GM12878 (cell line): ENCODE results near the gene ENTREP3. TPM values are rescaled to one million over a fixed set of nuclear protein-coding genes. Genes with fewer than 3 reads are reported as not detected.

Experiments used
- ATAC-seq: fragments of 200-7000 bp; cut with Tn5 transposase; 3 replicates; pipeline ENCODE4 v1.9.1; 2020; ENCODE audit warnings: mild to moderate bottlenecking, moderate library complexity
- BruUV-seq: library from RNA; stranded (reverse); fragments of 400-500 nt; replicated peaks from 2 replicates; lab custom pipeline; 2021; lab: Mats Ljungman, UMichigan
- CTCF ChIA-PET: fragments of 300-600 bp; sonication (Branson Sonifier 250); formaldehyde crosslinking; extraction: SDS; loops from one replicate; lab custom pipeline; 2021; ENCODE audit warnings: inconsistent platforms; lab: Yijun Ruan, JAX
- POLR2A ChIA-PET: fragments of 350-600 bp; formaldehyde crosslinking; extraction: SDS; loops from one replicate; lab custom pipeline; 2021; ENCODE audit warnings: inconsistent platforms; lab: Charles Lee
- RAD21 ChIA-PET: fragments of 300-600 bp; sonication (Branson Sonifier 250); formaldehyde crosslinking; loops from one replicate; lab custom pipeline; 2023; ENCODE audit warnings: antibody characterized with exemption; ENCODE audit not compliant: unreplicated experiment; lab: Charles Lee
- SMC1A ChIA-PET: fragments of 300-600 bp; sonication (Branson Sonifier 250); formaldehyde crosslinking; loops from one replicate; lab custom pipeline; 2023; ENCODE audit not compliant: unreplicated experiment, uncharacterized antibody; lab: Charles Lee
- DNase-seq: peaks from one replicate; pipeline ENCODE4 v3.0.0-alpha.2; 2011; ENCODE audit warnings: low read depth, low spot score
- FAIRE-seq: peaks from 3 replicates; lab custom pipeline; 2011; peaks lifted over from hg19 to GRCh38; lab: Jason Lieb, UNC
- H2AFZ ChIP-seq: 2 replicates; pipeline ENCODE4 v1.6.0; 2011; ENCODE audit warnings: low read depth, low read length, control low read depth; ENCODE audit not compliant: control insufficient read depth
- H3K27ac ChIP-seq: 2 replicates; pipeline ENCODE4 v1.5.1; 2011; ENCODE audit warnings: control low read depth; ENCODE audit not compliant: control insufficient read depth, insufficient read depth
- H3K27me3 ChIP-seq, 2 experiments: replicated peaks in 1 of 2; 2 replicates each; pipeline versions ENCODE4 v1.6.0 to v1.6.1; 2011; ENCODE audit warnings: low read length in 1 of 2; ENCODE audit not compliant: control insufficient read depth in 2 of 2, insufficient read depth in 2 of 2
- H3K36me3 ChIP-seq, 2 experiments: 2 replicates each; pipeline ENCODE4 v1.5.1; 2011; ENCODE audit warnings: low read length in 1 of 2; ENCODE audit not compliant: control insufficient read depth in 2 of 2, insufficient read depth in 2 of 2
- H3K4me1 ChIP-seq: 2 replicates; pipeline ENCODE4 v1.6.1; 2011; ENCODE audit warnings: mild to moderate bottlenecking, low read length, moderate library complexity, mixed read lengths; ENCODE audit not compliant: control insufficient read depth, insufficient read depth
- H3K4me2 ChIP-seq: 2 replicates; pipeline ENCODE4 v1.6.0; 2011; ENCODE audit warnings: control low read depth; ENCODE audit not compliant: control insufficient read depth, insufficient read depth
- H3K4me3 ChIP-seq: fragments of 200-600 bp; sonication (generic); 2 replicates; pipeline ENCODE4 v1.5.1; 2016
- H3K79me2 ChIP-seq: 2 replicates; pipeline ENCODE4 v1.6.0; 2011; ENCODE audit warnings: low read length; ENCODE audit not compliant: control insufficient read depth, insufficient read depth
- H3K9ac ChIP-seq: 2 replicates; pipeline ENCODE4 v1.8.0; 2011; ENCODE audit warnings: low read length, control low read depth, mixed read lengths; ENCODE audit not compliant: control insufficient read depth, insufficient read depth
- H3K9me3 ChIP-seq: replicated peaks from 3 replicates; pipeline ENCODE4 v1.5.1; 2011; ENCODE audit warnings: mild to moderate bottlenecking, low read length; ENCODE audit not compliant: control insufficient read depth, insufficient read depth
- H4K20me1 ChIP-seq: 2 replicates; pipeline ENCODE4 v1.6.0; 2011; ENCODE audit not compliant: control insufficient read depth, insufficient read depth
- BCL11A ChIP-seq: IDR thresholded peaks from 2 replicates; pipeline ENCODE4 v1.6.1; 2011; ENCODE audit warnings: low read depth, low read length
- BHLHE40 ChIP-seq, 2 experiments: fragments of 450-650 bp in 1 of 2; IDR thresholded peaks; 2 replicates each; pipeline ENCODE4 v1.6.1; 2011 to 2017; ENCODE audit warnings: low read depth in 2 of 2, borderline replicate concordance in 1 of 2, improper control_type of control experiment in 1 of 2, low read length in 1 of 2, mild to moderate bottlenecking in 1 of 2
- CTCF ChIP-seq, 3 experiments: IDR thresholded peaks in 2 of 3; conservative IDR thresholded peaks in 1 of 3; 2 replicates each; pipeline ENCODE4 v1.5.1; 2011; ENCODE audit warnings: low read depth in 3 of 3, low read length in 3 of 3, mild to moderate bottlenecking in 3 of 3, control low read depth in 2 of 3, moderate library complexity in 2 of 3, inconsistent platforms in 1 of 3, mixed read lengths in 1 of 3; ENCODE audit not compliant: control insufficient read depth in 2 of 3, insufficient read depth in 1 of 3; ENCODE audit errors: extremely low read depth in 1 of 3
- E2F4 ChIP-seq: IDR thresholded peaks from 2 replicates; pipeline ENCODE4 v1.6.1; 2012; ENCODE audit warnings: low read depth, low read length, improper control_type of control experiment
- GATAD2B ChIP-seq: fragments of 450-650 bp; conservative IDR thresholded peaks from 2 replicates; pipeline ENCODE4 v1.6.1; 2017; ENCODE audit warnings: low read depth, mild to moderate bottlenecking, moderate library complexity
- HSF1 ChIP-seq: fragments of 150-350 bp; IDR thresholded peaks from 2 replicates; pipeline ENCODE4 v1.6.1; 2014; ENCODE audit warnings: mild to moderate bottlenecking, low read depth, low read length
- IKZF2 ChIP-seq, 2 experiments: fragments of 450-650 bp; IDR thresholded peaks; 2 replicates each; pipeline ENCODE4 v1.6.1; 2017; ENCODE audit warnings: mild to moderate bottlenecking in 2 of 2, moderate library complexity in 2 of 2
- MAX ChIP-seq: IDR thresholded peaks from 2 replicates; pipeline ENCODE4 v1.6.1; 2012; ENCODE audit warnings: low read depth, low read length, improper control_type of control experiment
- PAX5 ChIP-seq: IDR thresholded peaks from 2 replicates; pipeline ENCODE4 v1.6.1; 2011; ENCODE audit warnings: low read depth, low read length, borderline replicate concordance
- RFX5 ChIP-seq: IDR thresholded peaks from 2 replicates; pipeline ENCODE4 v1.6.1; 2011; ENCODE audit warnings: low read depth, low read length, improper control_type of control experiment
- RUNX3 ChIP-seq: IDR thresholded peaks from 2 replicates; pipeline ENCODE4 v1.6.1; 2012; ENCODE audit warnings: low read length, inconsistent platforms
- SP1 ChIP-seq: IDR thresholded peaks from one replicate; pipeline ENCODE4 v1.6.1; 2011; ENCODE audit warnings: low read depth, low read length
- SPI1 ChIP-seq: IDR thresholded peaks from 2 replicates; pipeline ENCODE4 v1.6.1; 2011; ENCODE audit warnings: low read depth, mild to moderate bottlenecking, low read length, moderate library complexity, borderline replicate concordance; ENCODE audit not compliant: insufficient read depth
- SREBF2 ChIP-seq: IDR thresholded peaks from 2 replicates; pipeline ENCODE4 v1.6.1; 2012; ENCODE audit warnings: mild to moderate bottlenecking, low read length
- TARDBP ChIP-seq: IDR thresholded peaks from 2 replicates; pipeline ENCODE4 v1.6.1; 2016; ENCODE audit warnings: borderline replicate concordance
- ZNF274 ChIP-seq: IDR thresholded peaks from one replicate; pipeline ENCODE4 v1.8.0; 2011; ENCODE audit not compliant: insufficient read length, insufficient read depth
- WGBS: methylation state at CpG from one replicate; pipeline ENCODE4 v1.1.6; 2016; ENCODE audit warnings: low lambda C conversion rate; ENCODE audit not compliant: insufficient replicate concordance, insufficient coverage; ENCODE audit errors: missing lambda C conversion rate; 5-methylcytosine and 5-hydroxymethylcytosine counted together
- in situ Hi-C: fragments of 300-500 bp; cut with MboI; formaldehyde crosslinking; loops from 9 replicates; pipeline ENCODE4 v1.14.3; 2018; ENCODE audit warnings: mixed read lengths
- intact Hi-C: fragments of 100-400 bp; cut with micrococcal nuclease; formaldehyde crosslinking; loops from one replicate; pipeline ENCODE4 v1.14.2; 2022; ENCODE audit not compliant: unreplicated experiment
- polyA plus RNA-seq, 11 experiments: library from polyadenylated mRNA; depleted of rRNA in 4 of 11; unstranded in 6 of 11; stranded (reverse) in 5 of 11; fragments of >200 nt; fragmentation: Nextera tagmentation in 4 of 11; fragmentation: Illumina TruSeq in 1 of 11; extraction: Ambion mirVana in 4 of 11; extraction: Trizol in 1 of 11; gene quantifications; 1 replicate in 1 of 11; 2 replicates in 10 of 11; pipeline versions ENCODE4 v1.2.1 to v1.2.3, GENCODE V29; 2011 to 2016; ENCODE audit warnings: inconsistent platforms in 2 of 11, missing spikeins in 2 of 11, low read depth in 1 of 11
- total RNA-seq, 4 experiments: library from RNA; depleted of rRNA in 3 of 4; stranded (reverse); fragments of >200 nt in 3 of 4; fragmentation: Illumina TruSeq in 1 of 4; extraction: Trizol in 1 of 4; gene quantifications; 2 replicates each; pipeline versions ENCODE4 v1.2.1 to v1.2.3, GENCODE V29; 2013 to 2021

Gene ENTREP3
- total and polyA plus RNA-seq, 10 of the 15 experiments (the other 5 are each of a cell fraction or from before 2014, with no cell fraction given), result 1.7 to 31.8 (median 3.9) TPM

- H3K79me2 ChIP-seq, result peaks cover 12% of the 10 kb centered on the region
- POLR2A ChIA-PET, result interaction anchor here (1.3 kb wide), 1 partner anchor 76 kb away, joined by 3 read pairs; no protein-coding TSS in a partner anchor
- WGBS, result 73% methylated on average over 23 of the region's 26 CpGs
- H3K27ac ChIP-seq, result no peak overlapping the region
- SMC1A ChIA-PET, result interaction anchor here (1.1 to 1.6 kb wide), 3 partner anchors 69 to 337 kb away, joined by 3 to 5 read pairs (median 4); no protein-coding TSS in a partner anchor
- in situ Hi-C loops, result no loop called here
- DNase-seq, result no peak
- no peak overlapping the region for H2AFZ ChIP-seq
- no peak for ATAC-seq
- no peak overlapping the region for H3K4me3 ChIP-seq
- H3K27me3 ChIP-seq, result no peaks in the 10 kb centered on the region
- H3K4me1 ChIP-seq, result peaks cover 8% of the 10 kb centered on the region
- FAIRE-seq, result no peak
- no peak overlapping the region for H3K4me2 ChIP-seq
- RAD21 ChIA-PET, result no interaction called here
- no peak overlapping the region for H3K9ac ChIP-seq
- H3K36me3 ChIP-seq, result no peaks in the 10 kb centered on the region
- intact Hi-C loops, result no loop called here
- no peaks in the 10 kb centered on the region for H4K20me1 ChIP-seq
- CTCF ChIA-PET, result interaction anchor here (1.0 to 9.6 kb wide), 10 partner anchors 13 to 344 kb away, joined by 3 to 225 read pairs (median 4); partner anchors contain the start of genes CLK2, HCN3, KRTCAP2 and RUSC1
- BruUV-seq, result no TSS peak
- H3K9me3 ChIP-seq, result no peaks in the 10 kb centered on the region
- no peak for TF ChIP-seq CTCF (IDR thresholded peaks at IDR 0.05 in 2 of 3, conservative IDR thresholded peaks at IDR 0.05 in 1 of 3; ENCODE audit: control insufficient read depth in 2 of 3, extremely low read depth in 1 of 3, insufficient read depth in 1 of 3, low read depth in 3 of 3, low read length in 3 of 3)
- no peak for TF ChIP-seq GATAD2B
- no peak for TF ChIP-seq HSF1
- TF ChIP-seq SP1, result no peak
- TF ChIP-seq IKZF2 (IDR thresholded peaks at IDR 0.05), result no peak
- no peak for TF ChIP-seq RFX5
- no peak for TF ChIP-seq TARDBP
- TF ChIP-seq PAX5, result no peak
- TF ChIP-seq RUNX3, result no peak
- no peak for TF ChIP-seq ZNF274
- TF ChIP-seq SPI1, result no peak
- no peak for TF ChIP-seq E2F4
- no peak for TF ChIP-seq MAX
- TF ChIP-seq SREBF2, result no peak
- TF ChIP-seq BCL11A, result no peak
- TF ChIP-seq BHLHE40 (IDR thresholded peaks at IDR 0.05; ENCODE audit: borderline replicate concordance in 1 of 2, low read depth in 2 of 2, low read length in 1 of 2), result no peak
Observed at GRCh38 chr1:155247667-155248553, 7.4 kb downstream of the ENTREP3 start.
